Limb (tissue), 2 donors: ENCODE measurements around the gene TRAPPC2L.

Experiments
- DNase-seq, 2 donors: peaks; one replicate each; pipeline ENCODE4 v3.0.0-alpha.2; 2016; ENCODE audit errors: extremely low spot score in 2 of 2

The TRAPPC2L gene

DNA sequence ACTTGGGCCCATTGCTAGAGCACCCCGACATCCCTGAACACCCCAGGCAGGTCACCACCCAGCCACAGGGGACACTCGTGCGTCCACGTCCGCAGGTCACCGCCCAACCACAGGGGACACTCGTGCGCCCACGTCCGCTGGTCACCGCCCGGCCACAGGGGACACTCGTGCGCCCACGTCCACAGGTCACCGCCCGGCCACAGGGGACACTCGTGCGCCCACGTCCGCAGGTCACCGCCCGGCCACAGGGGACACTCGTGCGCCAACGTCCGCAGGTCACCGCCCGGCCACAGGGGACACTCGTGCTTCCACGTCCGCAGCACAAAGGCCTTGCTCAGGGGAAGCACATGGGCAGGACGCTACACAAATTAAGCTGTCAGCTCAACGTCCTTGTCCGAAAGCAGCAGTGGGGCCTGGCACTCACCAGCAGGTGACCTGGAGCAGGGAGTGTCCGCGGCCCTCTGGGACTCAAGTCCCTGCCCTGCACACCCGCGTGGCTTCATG lies 17.8 kb upstream of the TRAPPC2L start:
- no peak for DNase-seq

DNA sequence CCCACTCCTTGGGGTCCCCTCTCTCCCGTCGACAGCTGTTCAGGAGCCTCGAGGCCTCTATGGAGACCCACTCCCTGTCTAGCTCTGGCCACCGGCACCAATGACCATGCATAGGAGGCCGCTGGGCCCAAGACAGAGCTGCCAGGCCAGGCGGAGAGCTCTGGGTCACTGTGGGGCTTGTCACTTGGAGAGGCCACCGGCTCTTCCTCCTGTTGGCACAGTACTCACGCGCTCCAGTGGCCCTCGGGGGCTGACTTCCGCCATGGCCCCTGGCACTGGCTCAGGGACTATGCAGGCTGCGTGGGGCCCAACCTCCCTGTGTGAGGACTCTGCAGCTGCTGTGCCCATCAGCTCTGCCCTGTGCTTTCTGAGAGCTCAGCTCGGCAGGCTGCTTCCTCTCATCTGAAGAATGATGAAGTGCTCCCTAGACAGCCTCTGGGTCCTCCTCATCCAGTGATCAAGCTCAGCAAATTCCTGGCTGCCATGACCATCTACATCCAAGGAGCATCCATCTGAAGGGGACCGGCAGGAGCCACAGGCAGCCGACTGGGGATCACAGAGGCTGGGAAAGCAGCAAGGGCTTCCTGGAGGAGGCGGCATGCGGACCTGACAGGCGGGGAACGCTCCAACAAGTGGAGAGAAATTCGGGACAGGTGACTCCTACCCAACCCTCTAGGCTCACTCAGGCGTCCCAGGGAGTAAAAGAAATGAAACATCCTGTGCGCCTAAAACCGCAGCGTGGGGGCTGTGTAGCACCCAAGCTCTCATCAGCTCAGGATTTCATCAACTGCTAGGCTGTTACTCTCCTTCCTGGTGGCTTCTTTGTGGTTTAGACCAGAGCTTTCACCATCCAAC lies 17.0 kb upstream of the TRAPPC2L start:
- DNase-seq = no peak

DNA sequence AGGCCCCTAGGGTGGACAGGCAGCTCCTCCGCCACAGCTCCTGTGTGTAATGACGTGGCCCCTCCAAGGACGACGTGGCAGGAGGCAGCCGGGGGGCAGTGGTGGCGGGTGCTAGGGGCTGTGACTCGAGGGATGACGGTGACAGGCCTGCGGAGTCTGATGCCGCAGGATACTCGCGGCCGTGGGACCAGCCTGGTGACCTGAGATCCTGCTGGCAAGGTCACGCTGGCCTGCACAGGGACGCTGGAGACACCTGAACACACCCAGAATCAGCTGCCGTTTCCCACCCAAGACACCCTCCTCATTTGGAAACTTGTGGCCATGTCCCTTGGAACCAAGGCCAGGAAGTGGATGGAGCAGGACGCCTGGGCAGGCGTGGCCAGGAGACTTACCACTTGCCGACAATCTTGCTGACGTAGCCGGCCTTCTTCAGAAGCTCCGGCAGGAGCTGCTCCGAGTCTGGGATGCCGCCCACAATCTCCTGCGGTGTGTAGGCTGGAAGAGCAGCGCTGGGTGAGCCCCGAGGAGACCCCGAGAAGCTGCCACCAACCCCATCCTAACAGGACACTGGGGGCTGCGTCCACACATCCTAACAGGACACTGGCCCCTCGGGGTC lies 16.2 kb upstream of the TRAPPC2L start:
- DNase-seq = no peak

DNA sequence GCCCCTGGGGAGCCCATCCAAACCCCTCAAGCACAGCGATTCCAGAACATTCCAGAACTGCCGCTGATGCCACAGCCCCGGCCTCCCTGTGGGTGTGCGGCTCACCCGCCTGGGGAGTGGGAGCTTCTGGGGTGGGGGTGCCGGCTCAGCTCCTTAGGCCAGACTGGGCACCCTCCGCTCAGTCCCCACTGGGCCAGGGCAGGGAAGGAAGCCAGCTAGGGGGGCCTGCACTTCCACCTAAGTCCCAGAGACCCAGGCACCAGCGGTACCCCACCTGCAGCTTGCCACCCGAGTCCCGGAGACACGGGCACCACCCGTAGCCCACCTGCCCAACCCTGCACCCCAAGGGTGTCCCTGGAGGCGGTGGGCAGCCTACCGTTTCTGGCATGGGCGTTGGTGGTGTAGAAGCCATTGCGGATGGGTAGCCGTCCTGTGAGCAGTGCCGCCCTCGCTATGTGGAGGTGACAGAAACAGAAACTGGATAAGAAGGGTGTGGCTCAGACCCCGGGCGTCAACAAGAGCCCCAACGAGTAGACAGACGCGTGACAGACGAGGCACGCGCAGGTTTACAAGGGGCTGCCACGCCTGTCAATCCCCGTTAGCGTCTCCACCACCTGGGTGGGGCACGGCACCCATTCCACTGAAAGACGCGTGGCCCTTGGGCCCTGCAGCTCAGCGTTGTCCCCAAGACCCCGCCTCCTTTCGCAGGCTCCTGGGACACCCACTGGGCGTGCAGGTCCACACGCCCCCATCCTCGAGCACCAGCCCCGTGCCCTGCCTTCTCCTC lies 15.2 kb upstream of the TRAPPC2L start:
- no peak for DNase-seq

DNA sequence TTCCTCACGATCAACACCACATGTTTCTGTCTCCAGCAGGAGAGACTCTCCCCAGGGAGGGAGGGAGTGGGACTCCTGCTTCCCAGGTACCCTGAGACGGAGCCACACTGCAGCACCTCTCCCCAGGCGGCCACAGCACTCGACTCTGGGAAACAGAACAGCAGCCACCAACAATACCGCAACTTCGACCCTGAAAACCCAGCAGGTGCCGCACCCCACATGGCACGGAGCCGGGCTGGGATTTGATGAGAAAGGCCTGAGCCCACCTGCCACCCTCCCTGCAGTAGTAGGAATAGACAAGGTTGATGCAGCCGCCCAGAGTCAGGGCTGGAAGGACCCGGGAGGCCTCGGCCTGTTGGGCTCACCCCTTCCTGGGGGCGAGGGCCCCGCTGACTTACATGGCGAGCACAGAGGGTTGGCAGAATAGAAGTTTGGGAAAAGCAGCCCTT lies 14.6 kb upstream of the TRAPPC2L start:
- no peak for DNase-seq

DNA sequence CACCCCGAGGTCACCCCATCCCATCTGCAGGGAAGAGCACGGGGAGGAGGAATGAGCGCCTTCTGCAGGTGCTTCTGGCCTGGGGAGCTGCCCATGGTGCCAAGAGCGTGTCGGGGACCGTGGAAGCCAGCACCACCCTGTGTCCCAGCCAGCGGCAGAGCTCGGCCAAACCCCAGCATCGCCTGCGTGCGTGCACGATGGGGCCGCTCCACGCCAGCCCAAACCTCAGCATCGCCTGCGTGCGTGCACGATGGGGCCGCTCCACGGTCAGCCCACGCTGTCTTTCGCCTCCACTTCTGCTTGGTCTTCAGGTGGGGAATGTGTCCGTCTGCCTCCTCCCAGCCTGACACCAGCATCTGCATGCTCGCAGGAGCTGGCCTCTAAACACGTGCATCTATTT lies 14.1 kb upstream of the TRAPPC2L start:
- DNase-seq = no peak

DNA sequence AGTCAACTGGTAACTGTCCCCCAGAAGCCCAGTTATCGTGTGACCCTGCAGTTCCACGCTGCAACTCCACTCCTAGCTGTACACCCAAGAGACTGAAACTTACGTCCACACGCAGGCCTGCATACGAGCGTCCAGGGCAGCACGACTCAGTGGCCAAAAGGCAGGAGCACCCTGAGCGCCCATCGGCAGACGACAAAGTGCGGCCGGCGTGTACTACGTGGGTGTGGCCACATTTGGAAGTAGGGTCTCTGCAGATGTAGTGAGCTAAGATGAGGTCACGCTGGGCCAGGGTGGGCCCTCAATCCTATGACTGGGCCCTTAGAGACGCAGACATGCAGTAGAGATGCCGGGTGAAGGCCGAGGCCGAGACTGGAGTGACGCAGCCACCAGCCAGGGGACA lies 13.7 kb upstream of the TRAPPC2L start:
- no peak for DNase-seq

DNA sequence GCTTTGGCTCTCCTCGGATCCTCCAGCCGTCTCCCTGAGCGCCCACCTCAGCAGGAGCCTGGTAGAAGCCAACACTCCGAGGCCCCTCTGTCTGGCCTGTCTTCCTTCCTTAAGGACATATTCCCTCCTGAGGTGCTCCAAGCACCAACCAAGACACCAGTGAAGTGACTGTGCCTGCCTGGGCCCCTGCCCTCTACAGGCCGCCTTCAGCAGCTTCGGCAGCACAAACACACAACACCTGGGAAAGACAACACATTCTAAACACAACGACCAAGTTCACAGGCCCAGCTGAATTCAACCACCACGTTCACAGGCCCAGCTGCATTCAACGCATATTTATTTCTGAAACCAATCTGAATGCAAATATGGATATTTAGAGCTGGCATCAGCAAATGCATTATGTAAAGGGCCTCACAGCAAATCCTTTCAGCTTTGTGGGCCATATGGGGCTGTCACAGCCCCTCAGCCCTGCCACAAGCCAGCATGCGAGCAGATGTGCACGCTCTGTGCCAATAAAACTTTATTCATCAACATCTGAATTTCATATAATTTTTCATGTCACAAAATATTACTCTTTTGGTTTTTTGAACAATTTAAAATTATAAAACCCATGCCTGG lies 12.4 kb upstream of the TRAPPC2L start:
- no peak for DNase-seq

DNA sequence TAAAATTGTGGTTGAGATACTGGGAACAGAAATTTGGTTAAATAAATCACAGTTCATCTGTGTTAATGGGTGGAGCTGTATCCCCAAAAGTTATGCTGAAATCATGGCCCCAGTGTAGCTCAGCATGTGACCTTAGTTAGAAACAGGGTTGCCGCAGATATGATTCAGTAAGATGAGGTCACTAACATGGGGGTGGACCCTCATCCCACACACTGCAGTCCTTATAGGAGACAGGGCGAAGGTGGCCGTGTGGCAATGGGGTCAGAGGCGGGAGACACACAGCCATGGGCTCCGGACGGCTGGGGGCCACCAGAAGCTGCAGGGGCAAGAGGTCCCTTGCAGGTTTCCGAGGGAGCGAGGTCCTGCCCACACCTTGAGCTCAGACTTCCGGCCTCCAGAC lies 10.8 kb upstream of the TRAPPC2L start:
- no peak for DNase-seq

DNA sequence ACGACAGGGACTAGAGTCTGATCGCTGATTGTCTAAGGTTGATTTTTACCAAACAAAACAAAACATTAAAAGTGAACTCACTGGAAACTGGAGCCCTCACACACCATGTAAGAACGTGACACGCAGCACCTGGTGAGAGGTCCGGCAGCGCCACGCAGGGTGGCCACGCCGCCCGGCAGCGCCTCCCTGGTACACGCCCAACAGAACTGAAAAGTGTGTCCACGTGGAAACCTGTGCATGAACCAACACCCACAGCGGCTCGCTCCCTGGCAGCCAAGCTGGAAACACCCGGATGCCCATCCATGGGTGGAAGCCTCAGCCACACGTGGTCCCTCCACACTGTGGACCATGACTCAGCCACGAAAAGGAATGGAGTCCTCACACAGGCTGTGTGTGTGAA lies 9.3 kb upstream of the TRAPPC2L start:
- DNase-seq = no peak

DNA sequence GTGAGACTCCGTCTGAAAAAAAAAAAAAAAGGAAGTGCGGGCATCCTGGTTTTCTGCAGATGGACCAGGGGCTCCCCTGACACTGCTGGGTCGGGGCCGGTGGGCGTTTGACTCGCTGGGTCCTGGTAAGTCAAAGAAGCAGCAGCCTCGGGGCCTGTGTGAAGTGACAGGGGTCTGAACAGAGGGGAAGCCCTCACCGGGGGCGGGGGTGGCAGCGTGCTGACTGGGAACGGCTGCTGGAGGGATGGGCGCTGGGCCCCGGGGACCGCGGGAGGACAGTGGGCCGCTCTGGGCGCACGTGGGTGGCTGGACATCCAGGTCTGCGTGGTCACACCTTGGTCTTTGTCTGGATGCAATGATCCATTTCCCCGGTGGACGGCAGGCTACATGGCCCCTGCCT lies 8.4 kb upstream of the TRAPPC2L start:
- no peak for DNase-seq

DNA sequence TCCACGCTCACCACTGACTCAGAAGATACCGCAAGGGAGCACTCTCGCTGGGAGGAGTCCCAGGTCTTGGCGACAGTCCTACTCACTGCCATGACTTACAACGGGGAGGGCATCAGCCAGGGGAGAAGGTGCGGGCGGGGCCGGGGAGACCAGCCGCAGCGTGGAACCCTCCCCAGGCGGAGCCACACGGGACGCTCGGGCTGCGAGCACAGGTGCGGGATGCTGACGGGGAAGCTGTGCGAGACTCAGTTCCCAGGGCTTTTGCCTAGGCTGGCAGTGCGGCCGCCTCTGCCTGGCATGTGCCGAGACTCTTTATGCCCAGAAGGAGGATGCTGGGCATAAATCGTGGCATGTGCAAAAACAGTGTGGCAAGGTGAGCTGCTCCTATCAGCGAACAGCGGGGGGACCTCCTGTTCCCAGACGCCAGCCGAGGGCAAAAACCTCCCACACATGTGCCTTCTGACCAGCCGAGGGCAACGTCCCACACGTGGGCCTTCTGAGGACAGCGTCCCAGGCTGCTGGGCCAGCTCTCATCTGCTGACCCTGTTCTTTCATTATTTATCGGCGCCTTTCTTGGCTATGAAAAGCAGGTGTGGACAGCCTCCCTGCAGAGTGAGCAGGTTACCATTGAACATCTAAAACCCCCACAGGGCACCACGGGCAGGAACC lies 6.3 kb upstream of the TRAPPC2L start:
- no peak for DNase-seq

DNA sequence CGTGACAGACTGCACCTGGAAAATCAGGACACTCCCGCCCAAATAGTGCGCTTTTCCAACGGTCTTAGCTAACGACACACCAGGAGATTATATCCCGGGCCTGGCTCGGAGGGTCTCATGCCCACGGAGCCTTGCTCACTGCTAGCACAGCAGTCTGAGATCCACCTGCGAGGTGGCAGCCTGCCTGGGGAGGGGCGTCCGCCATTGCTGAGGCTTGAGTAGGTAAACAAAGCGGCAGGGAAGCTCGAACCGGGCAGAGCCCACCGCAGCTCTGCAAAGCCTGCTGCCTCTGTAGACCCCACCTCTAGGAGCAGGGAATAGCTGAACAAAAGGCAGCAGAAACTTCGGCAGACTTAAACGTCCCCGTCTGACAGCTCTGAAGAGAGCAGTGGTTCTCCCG lies 5.3 kb upstream of the TRAPPC2L start:
- no peak for DNase-seq

DNA sequence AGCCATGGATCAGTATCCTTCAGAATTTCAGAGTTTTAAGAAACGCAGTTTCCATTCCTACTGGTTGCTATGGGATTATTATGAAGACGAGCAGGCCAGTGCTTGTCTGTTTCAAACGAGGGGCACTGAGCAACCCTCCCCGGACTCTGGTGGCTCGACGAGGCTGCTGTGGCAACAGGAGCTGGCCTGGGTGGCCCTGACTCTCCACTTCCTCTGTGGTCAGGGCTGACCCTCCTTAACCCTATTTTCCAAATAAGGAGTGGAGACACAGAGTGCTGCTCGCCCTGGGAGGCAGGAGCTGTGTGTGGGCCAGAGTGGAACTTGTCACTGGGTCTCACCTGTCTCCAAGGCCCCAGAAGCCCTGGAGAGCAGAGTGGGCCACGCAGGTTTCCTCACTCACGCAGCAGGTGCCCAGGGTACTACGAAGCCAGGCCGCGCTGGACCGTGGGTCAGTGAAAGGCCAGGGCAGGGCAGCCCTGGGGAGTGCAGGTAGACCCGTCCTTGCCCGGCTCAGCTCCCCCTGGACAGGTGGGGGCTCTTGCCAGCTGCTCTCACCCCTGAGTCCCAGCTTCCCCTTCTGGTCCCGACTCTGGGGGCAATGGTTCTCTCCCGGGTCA lies 3.5 kb upstream of the TRAPPC2L start:
- no peak for DNase-seq

DNA sequence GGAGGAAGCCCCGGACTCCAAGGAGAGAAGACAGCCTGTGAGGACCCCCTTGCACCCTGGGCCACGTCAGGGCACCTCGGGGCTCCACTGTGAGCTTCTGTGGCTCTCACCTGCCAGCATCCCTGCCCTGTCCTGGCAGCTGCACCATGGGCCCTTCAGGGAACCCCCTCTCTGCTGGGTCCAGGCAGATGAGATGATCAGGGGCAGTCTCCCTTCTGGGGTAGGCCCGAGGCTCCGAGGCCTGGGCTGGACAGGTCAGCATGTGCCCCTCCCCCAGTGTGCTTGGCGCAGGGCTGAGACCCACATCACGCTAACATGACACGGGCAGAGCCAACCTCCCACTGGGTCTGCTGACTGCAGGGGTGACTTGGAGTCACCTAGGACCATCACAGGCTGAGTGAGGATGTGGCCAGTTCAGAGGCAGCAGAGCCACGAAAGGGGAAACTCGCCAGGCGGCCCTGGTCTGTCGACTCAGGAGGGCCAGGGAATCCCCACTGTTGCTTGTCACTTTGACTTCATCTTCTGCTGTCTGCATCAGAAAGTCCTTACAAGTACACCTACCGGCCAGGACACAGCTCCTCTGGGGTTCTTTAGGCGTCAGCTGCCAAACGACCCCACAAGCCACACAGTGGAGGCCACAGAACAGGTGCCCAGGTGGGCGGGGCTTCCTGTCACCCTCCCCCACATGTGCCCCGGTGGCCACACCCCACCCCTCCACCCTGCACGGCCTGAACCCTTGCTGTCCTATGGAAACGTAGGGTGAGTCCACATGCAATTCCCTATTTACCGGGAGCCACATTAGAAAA lies 2.4 kb upstream of the TRAPPC2L start:
- DNase-seq = no peak

DNA sequence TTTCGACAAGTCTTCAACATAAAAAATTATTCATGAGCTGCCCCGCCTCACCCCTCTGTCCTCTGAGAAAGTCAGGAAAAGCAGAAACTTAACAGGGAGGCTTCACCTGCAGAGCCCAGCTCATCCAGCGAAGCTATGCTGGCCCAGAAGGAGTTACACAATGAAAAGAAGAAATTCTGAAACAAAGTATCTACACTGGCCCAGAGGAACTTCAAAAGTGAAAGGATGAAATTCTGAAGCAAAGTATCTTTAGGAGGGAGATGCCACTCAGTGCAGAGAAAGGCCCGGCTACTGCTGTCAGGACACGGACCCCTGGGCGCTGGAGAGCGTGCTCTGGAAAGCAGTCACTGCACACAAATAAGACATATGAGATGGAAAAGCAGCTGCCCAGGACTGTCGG lies 1.8 kb upstream of the TRAPPC2L start:
- no peak for DNase-seq

DNA sequence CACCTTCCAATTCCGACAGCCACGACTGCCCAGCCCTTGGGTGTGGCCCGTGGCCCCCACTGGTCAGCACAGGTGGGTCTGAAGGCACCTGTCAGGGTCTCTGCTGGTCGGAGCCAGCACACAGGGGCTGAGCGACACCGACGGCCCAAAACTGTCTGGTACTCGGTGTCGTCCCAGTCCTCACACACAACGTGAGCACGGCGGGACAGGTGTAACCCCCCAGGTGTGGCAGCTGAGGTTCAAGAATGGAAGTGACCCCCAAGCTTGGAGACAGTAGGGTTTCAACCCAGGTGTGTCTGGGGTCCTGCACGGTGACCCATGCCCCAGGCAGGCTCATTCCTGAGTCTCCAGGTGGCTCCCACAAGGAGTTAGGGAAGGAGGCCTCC lies 1.2 kb upstream of the TRAPPC2L start:
- no peak for DNase-seq

DNA sequence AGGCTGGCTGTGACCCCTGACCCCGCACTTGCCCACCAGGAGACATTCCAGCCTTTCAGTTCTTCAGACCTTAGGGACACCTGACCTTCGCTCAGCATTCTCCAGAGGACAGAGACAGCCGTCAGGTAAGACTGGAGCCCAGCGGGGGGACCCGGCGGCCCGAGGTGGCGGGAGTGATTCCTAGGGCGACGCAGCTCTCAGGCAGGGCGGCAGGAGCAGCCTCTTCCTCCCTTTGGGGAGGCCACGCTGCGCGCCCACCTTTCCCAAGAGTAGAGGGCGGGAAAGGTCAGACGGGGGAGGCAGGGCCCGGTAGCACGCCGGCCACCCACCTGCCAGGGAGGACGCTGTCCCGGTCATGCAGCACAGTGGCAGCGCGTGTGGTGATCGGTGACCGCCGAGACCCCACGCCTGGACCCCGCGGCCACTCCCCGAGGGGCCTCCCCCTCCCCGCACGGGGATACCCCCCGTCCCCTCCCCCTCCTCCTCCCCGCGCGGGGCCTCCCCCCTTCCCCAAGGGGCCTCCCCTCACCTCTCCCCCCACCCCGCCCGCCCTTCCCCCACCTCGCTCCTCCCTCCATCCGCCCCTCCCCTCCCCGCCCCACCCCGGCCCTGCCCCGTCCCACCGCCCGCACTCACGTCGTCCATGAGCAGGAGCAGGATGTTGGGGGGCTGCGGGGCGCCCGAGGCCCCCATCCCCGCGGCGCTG lies 652 bp upstream of the TRAPPC2L start:
- no peak for DNase-seq

DNA sequence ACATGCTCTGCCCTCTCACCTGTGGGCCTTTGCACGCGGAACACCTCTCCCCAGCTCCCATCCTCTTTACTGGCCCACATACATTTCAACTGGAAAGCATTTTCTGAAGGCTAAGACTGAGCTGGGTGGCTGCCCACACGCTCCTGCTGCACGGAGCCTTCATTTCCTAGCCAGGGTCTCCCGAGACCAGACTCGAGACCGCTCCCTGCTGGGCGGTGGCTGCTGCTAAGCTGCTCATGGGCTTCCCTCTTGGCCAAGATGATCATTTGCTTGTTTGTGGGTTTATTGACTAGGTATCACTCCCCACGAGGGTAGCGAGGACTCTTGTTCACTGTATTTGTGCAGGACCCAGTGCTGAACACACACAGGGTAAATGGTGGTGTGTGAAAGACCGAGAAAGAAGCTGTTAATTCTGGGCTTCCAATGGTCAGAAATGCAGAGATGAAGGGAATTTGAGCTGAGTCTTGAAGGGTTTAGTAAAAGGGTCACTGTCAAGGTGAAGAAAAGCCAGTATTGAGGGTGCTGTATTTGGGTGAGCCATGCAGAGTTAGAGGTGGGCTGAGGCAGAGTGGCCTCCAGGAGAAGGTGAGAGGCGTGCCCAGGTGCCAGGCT lies 907 bp downstream of the TRAPPC2L start:
- DNase-seq = peak in 1 of 2 donors; percentile 66
